Endothelial cell of umbilical vein (primary cell): ENCODE data around the gene STH. TPM values are rescaled to one million over a fixed set of nuclear protein-coding genes. Genes with fewer than 3 reads are reported as not detected.

Experiments used
- BruUV-seq: library from RNA; stranded (reverse); fragments of 400-500 nt; replicated peaks from 2 replicates; lab custom pipeline; 2021; lab: Mats Ljungman, UMichigan
- CTCF ChIA-PET: fragments of 300-600, 350-600 bp; sonication (Branson Sonifier 250); formaldehyde crosslinking; loops from one replicate; lab custom pipeline; 2021; ENCODE audit warnings: antibody characterized with exemption, inconsistent platforms; lab: Charles Lee
- POLR2A ChIA-PET: fragments of 300-600, 350-600 bp; sonication (Branson Sonifier 250); formaldehyde crosslinking; loops from one replicate; lab custom pipeline; 2021; ENCODE audit warnings: antibody characterized with exemption, inconsistent platforms; lab: Charles Lee
- DNase-seq: peaks from one replicate; pipeline ENCODE4 v3.0.0-alpha.2; 2011; ENCODE audit warnings: low read depth, low spot score
- FAIRE-seq: peaks from 2 replicates; lab custom pipeline; 2011; peaks lifted over from hg19 to GRCh38; lab: Jason Lieb, UNC
- H2AFZ ChIP-seq: 2 replicates; pipeline ENCODE4 v1.6.0; 2012; ENCODE audit warnings: low read depth, low read length, control low read depth, inconsistent platforms
- H3K27ac ChIP-seq: 2 replicates; pipeline ENCODE4 v1.5.1; 2011; ENCODE audit warnings: low read depth, mild to moderate bottlenecking, control low read depth, low read length, moderate library complexity; ENCODE audit not compliant: insufficient read depth
- H3K27me3 ChIP-seq, 2 experiments: 2 replicates each; pipeline versions ENCODE4 v1.6.0 to v1.6.1; 2011; ENCODE audit warnings: low read length in 2 of 2, mixed read lengths in 1 of 2; ENCODE audit not compliant: control insufficient read depth in 2 of 2, insufficient read depth in 2 of 2
- H3K36me3 ChIP-seq, 2 experiments: 2 replicates in 1 of 2; 3 replicates in 1 of 2; pipeline ENCODE4 v1.5.1; 2011; ENCODE audit warnings: low read length in 2 of 2, mild to moderate bottlenecking in 1 of 2, moderate library complexity in 1 of 2; ENCODE audit not compliant: control insufficient read depth in 2 of 2, insufficient read depth in 2 of 2; ENCODE audit errors: extremely low read depth in 1 of 2
- H3K4me1 ChIP-seq: 3 replicates; pipeline ENCODE4 v1.5.1; 2011; ENCODE audit warnings: mild to moderate bottlenecking, low read length; ENCODE audit not compliant: control insufficient read depth, insufficient read depth; ENCODE audit errors: extremely low read depth
- H3K4me2 ChIP-seq: 2 replicates; pipeline ENCODE4 v1.6.1; 2011; ENCODE audit warnings: low read length, control low read depth, mixed read lengths; ENCODE audit not compliant: insufficient read depth
- H3K4me3 ChIP-seq, 3 experiments: fragments of 200-600 bp in 1 of 3; sonication (generic), shearing (Covaris generic) in 1 of 3; replicated peaks in 1 of 3; 2 replicates each; pipeline ENCODE4 v1.5.1; 2011 to 2016; ENCODE audit warnings: control low read depth in 3 of 3, low read length in 3 of 3, mild to moderate bottlenecking in 2 of 3, inconsistent platforms in 1 of 3, low read depth in 1 of 3, moderate library complexity in 1 of 3; ENCODE audit not compliant: insufficient read depth in 1 of 3
- H3K79me2 ChIP-seq: 2 replicates; pipeline ENCODE4 v1.6.0; 2012; ENCODE audit warnings: low read length, inconsistent platforms; ENCODE audit not compliant: control insufficient read depth, insufficient read depth
- H3K9ac ChIP-seq: replicated peaks from 2 replicates; pipeline ENCODE3; 2011; ENCODE audit warnings: low read length, control low read depth; ENCODE audit not compliant: insufficient read depth; ENCODE audit errors: extremely low read depth
- H3K9me1 ChIP-seq: replicated peaks from 3 replicates; pipeline ENCODE4 v1.6.0; 2011; ENCODE audit warnings: mild to moderate bottlenecking, low read length; ENCODE audit not compliant: control insufficient read depth, insufficient read depth; ENCODE audit errors: extremely low read depth
- H3K9me3 ChIP-seq: replicated peaks from 2 replicates; pipeline ENCODE4 v1.5.1; 2012; ENCODE audit warnings: low read length, inconsistent platforms; ENCODE audit not compliant: control insufficient read depth, insufficient read depth
- H4K20me1 ChIP-seq: replicated peaks from 2 replicates; pipeline ENCODE3; 2011; ENCODE audit warnings: mild to moderate bottlenecking, low read length; ENCODE audit not compliant: control insufficient read depth, insufficient read depth; ENCODE audit errors: extremely low read depth
- CTCF ChIP-seq, 2 donors: IDR thresholded peaks; 1 replicate in 1 of 2; 2 replicates in 1 of 2; pipeline ENCODE4 v1.5.1; 2011; ENCODE audit warnings: low read length in 2 of 2, mild to moderate bottlenecking in 2 of 2, moderate library complexity in 2 of 2, control low read depth in 1 of 2, inconsistent platforms in 1 of 2, low read depth in 1 of 2; ENCODE audit not compliant: insufficient read depth in 1 of 2; ENCODE audit errors: extremely low read depth in 1 of 2
- EZH2 ChIP-seq: IDR thresholded peaks from 2 replicates; pipeline ENCODE4 v1.6.1; 2012; ENCODE audit warnings: borderline replicate concordance, low read depth, mild to moderate bottlenecking, moderate library complexity, low read length, inconsistent platforms; ENCODE audit not compliant: severe bottlenecking
- FOS ChIP-seq: IDR thresholded peaks from 2 replicates; pipeline ENCODE4 v1.6.1; 2011; ENCODE audit warnings: mild to moderate bottlenecking, low read length, moderate library complexity, borderline replicate concordance; ENCODE audit not compliant: insufficient read depth
- GATA2 ChIP-seq: IDR thresholded peaks from 2 replicates; pipeline ENCODE4 v1.7.0; 2011; ENCODE audit warnings: low read depth, mild to moderate bottlenecking, moderate library complexity, mixed read lengths, low read length; ENCODE audit not compliant: insufficient read length, insufficient read depth
- JUN ChIP-seq: IDR thresholded peaks from 2 replicates; pipeline ENCODE4 v1.6.1; 2011; ENCODE audit warnings: borderline replicate concordance, low read depth; ENCODE audit not compliant: insufficient read length, insufficient read depth
- MAX ChIP-seq: IDR thresholded peaks from 2 replicates; pipeline ENCODE4 v1.6.1; 2011; ENCODE audit not compliant: insufficient read depth, insufficient read length
- MYC ChIP-seq: IDR thresholded peaks from one replicate; pipeline ENCODE4 v1.6.1; 2011; ENCODE audit warnings: mild to moderate bottlenecking, low read depth, low read length
- POLR2A ChIP-seq: IDR thresholded peaks from 2 replicates; pipeline ENCODE4 v1.6.1; 2012; ENCODE audit warnings: low read depth, mild to moderate bottlenecking, control low read depth, low read length
- POLR2AphosphoS5 ChIP-seq: IDR thresholded peaks from 2 replicates; pipeline ENCODE4 v1.6.1; 2012; ENCODE audit warnings: low read depth, mild to moderate bottlenecking, control low read depth, low read length, moderate library complexity; ENCODE audit not compliant: insufficient read depth
- dilution Hi-C: fragments of 300-500 bp; cut with MboI; formaldehyde crosslinking; loops from one replicate; pipeline ENCODE4 v1.15.0; 2019; ENCODE audit warnings: low sequenced_read_pairs; ENCODE audit not compliant: extremely low pct_ligation_motif_present
- intact Hi-C: fragments of 100-400 bp; cut with micrococcal nuclease; formaldehyde crosslinking; loops from one replicate; pipeline ENCODE4 v1.10.0; 2022
- polyA plus RNA-seq, 4 experiments: library from polyadenylated mRNA; depleted of rRNA in 3 of 4; stranded (reverse) in 3 of 4; unstranded in 1 of 4; fragments of >200 nt; gene quantifications; 2 replicates each; pipeline versions ENCODE4 v1.2.1 to v1.2.3, GENCODE V29; 2011 to 2012; ENCODE audit warnings: missing spikeins in 1 of 4
- total RNA-seq: library from RNA; stranded (reverse); gene quantifications from 2 replicates; pipeline ENCODE4 v1.2.3, GENCODE V29; 2021

STH gene
- total and polyA plus RNA-seq, 2 donors (not counting 3 experiments of a cell fraction or from before 2014, with no cell fraction given): not detected

GRCh38 chr17:46002973-46003316, 3.9 kb downstream of the STH start:
- no peak overlapping the region for H3K27ac ChIP-seq
- DNase-seq (no peak), FAIRE-seq (no peak)
- ChIA-PET CTCF (interaction anchor here (2.6 to 5.2 kb wide), 3 partner anchors 42 to 284 kb away, joined by 11 to 50 read pairs (median 43); no protein-coding TSS in a partner anchor), POLR2A (no interaction called here)
- TF ChIP-seq FOS (no peak), GATA2 (no peak), POLR2A (no peak), MAX (no peak), MYC (no peak), EZH2 (no peak), POLR2AphosphoS5 (no peak), JUN (no peak), CTCF (IDR thresholded peaks at IDR 0.05; ENCODE audit: extremely low read depth in 1 of 2, insufficient read depth in 1 of 2, low read depth in 1 of 2, low read length in 2 of 2) (no peak)
- no peaks in the 10 kb centered on the region for H3K27me3 ChIP-seq
- H3K9me3 ChIP-seq: no peaks in the 10 kb centered on the region
- no peaks in the 10 kb centered on the region for H4K20me1 ChIP-seq
- intact Hi-C loops: loop anchor here (1.0 to 5.0 kb wide), 3 partner anchors 41 to 210 kb away; partner anchors contain the start of gene KANSL1
- no TSS peak for BruUV-seq
- H3K36me3 ChIP-seq: no peaks in the 10 kb centered on the region
- H3K4me3 ChIP-seq: no peak overlapping the region
- H3K4me1 ChIP-seq: no peaks in the 10 kb centered on the region
- no peaks in the 10 kb centered on the region for H3K79me2 ChIP-seq
- H3K9ac ChIP-seq: no peak overlapping the region
- H3K9me1 ChIP-seq: no peaks in the 10 kb centered on the region
- H2AFZ ChIP-seq: no peak overlapping the region
- H3K4me2 ChIP-seq: no peak overlapping the region
- dilution Hi-C loops: no loop called here
